Measurements from ENCODE around the gene HYAL3.
A peak's percentile ranks its signal among the peaks of the same experiment; 100 is the strongest.

DNA sequence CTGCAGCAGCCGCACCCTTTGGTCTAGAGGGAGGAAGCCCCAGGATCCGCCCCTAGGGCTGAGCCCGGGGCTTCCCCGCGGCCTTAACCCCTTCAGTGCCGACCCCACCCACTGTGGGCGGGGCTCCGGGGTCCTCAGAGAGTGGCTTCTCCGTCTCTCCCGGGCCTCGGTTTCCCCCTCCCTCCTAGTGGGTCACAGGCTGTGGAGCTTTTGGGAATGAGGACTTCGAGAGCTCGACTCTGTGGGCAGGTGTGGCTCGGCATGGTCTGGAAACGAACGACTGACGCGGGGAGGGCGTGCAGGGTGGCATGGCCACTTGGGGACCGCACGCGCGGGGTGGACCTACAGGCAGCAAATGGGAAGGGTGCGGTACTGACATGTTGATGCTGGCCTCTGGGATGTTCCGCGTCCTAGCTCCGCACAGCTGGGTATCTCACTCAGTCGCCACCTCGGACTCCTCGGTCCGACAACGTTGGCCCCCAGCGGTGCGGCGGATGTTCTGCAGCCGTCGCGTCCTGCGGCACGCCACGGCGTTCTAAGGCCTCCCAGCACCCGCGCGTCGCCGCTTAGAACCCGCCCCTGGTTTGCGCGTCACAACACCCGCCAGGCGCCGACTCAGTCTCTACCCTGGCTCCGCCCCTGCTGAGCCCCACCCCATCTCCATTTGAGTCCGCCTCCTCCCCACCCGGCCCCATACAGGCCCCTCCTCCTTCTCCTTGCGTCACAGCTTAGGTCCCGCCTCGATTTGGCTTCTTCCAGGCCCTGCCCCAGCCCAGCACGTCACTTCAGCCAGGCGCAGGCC is at the start of gene HYAL3, which contains the start of gene NAA80:
- TF ChIP-seq, protein P1, sequence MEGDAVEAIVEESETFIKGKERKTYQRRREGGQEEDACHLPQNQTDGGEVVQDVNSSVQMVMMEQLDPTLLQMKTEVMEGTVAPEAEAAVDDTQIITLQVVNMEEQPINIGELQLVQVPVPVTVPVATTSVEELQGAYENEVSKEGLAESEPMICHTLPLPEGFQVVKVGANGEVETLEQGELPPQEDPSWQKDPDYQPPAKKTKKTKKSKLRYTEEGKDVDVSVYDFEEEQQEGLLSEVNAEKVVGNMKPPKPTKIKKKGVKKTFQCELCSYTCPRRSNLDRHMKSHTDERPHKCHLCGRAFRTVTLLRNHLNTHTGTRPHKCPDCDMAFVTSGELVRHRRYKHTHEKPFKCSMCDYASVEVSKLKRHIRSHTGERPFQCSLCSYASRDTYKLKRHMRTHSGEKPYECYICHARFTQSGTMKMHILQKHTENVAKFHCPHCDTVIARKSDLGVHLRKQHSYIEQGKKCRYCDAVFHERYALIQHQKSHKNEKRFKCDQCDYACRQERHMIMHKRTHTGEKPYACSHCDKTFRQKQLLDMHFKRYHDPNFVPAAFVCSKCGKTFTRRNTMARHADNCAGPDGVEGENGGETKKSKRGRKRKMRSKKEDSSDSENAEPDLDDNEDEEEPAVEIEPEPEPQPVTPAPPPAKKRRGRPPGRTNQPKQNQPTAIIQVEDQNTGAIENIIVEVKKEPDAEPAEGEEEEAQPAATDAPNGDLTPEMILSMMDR (IDR thresholded peaks at IDR 0.05), result peak in 5 of 7 experiments; percentile 21 to 68 (median 45)
- TF ChIP-seq EP300 (IDR thresholded peaks at IDR 0.05), result no peak
